ENCODE results near the gene MAD1L1. TPM values are rescaled to one million over a fixed set of nuclear protein-coding genes. Genes with fewer than 3 reads are reported as not detected.

The MAD1L1 gene
- polyA plus RNA-seq, 4 donors: 12.3 to 21.7 (median 18.1) TPM

DNA sequence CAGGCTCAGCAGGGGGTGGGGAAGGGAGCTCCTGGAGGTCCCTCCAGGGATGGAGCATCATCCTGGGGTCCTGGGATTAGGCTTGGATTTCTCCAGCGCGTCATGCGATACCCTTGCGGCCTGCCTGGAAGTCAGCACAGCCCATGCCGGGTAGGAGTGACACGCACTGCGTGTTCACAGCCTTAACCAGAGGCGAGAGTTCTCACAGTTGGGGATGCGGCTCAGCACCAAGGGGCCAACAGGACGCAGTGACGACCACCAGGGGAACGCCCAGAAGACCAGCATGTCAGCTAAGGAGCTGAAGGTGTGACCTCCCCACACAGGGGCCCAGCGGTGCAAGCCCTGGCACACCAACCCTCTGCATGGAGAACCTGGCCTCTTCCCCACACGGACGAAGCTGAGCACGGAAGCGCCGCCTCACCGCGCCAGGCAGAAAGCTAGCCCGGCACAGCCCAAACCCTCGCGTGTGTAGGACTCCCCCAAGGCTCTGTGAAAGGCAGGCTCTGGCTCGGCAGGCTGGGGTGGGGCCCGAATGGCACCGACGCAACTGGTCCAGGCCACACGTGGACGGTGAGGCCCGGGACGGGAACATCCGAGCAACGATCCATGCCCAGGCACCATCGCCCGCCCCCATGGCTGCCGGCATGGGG lies 364.1 kb downstream of the MAD1L1 start:
- Histone ChIP-seq H3K4me1 (ENCODE audit: control insufficient read depth in 3 of 3, insufficient read depth in 2 of 3, low read depth in 1 of 3, low read length in 2 of 3) (peaks cover 0 to 5% (median 0%) of the 10 kb centered on the region in 3 donors), H3K9me3 (ENCODE audit: control insufficient read depth in 2 of 2, insufficient read depth in 1 of 2, low read depth in 1 of 2, low read length in 1 of 2) (no peaks in the 10 kb centered on the region), H3K36me3 (ENCODE audit: control insufficient read depth in 3 of 3, insufficient read depth in 2 of 3, low read depth in 1 of 3, low read length in 3 of 3) (peaks cover 0 to 11% (median 0%) of the 10 kb centered on the region in 3 donors), H3K4me3 (ENCODE audit: low read depth in 1 of 3, low read length in 3 of 3) (no peak overlapping the region), H3K27ac (ENCODE audit: low read depth in 1 of 3, low read length in 2 of 3) (no peak overlapping the region), H3K27me3 (ENCODE audit: control insufficient read depth in 3 of 3, insufficient read depth in 3 of 3, low read length in 3 of 3) (no peaks in the 10 kb centered on the region)
- DNase-seq: no peak
- no peak for FAIRE-seq
- WGBS, 3 donors: 95 to 97% (median 96%) methylated on average over 29 to 36 of the region's 36 CpGs

DNA sequence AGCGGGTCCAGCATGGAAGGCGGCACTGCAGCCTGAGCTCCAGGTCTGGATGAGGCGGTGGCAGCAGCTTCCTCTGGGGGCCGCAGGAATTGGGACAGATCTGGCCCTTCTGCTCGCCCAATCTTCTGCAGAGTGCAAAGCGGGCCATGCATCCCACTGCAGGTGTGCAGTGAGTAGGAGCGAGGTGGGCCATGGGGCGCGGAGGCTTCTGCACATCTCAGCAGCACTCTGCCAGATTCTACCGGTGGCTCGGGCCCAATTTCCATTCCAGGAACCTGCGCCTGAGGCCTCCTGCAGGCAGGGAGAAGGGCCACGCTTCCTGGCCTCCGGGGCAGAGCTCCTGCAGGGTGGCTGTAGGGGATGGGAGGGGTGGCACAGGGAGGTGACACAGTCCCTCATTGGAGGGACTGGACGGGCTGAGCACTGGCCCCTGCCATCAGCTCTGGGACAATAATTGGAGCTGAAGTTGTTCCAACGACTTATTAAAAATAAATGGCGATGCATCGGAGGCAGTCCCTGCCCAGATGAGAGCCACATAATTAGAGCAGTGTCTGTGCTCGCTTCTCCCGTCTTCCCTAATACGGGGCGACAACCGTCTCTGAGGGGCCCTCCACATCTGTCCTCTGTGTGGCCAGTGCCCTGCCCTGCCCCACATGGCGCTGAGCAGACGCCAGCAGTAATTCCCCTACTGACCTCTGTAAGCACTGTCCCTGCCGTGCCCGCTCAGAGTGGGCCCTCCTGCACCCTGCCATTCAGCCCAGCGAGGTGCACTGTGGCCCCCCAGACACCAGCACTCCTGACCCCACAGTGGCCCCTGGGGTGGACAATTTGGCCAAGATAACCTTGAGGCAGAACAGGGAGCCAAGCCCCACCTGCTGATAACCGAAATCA lies 365.1 kb downstream of the MAD1L1 start:
- FAIRE-seq (no peak), DNase-seq (no peak)
- H3K27me3 ChIP-seq (ENCODE audit: control insufficient read depth in 3 of 3, insufficient read depth in 3 of 3, low read length in 3 of 3): no peaks in the 10 kb centered on the region
- WGBS, 3 donors: 94 to 96% (median 94%) methylated on average over 29 of the region's 29 CpGs
- peaks cover 0 to 5% (median 0%) of the 10 kb centered on the region in 3 donors for H3K4me1 ChIP-seq (ENCODE audit: control insufficient read depth in 3 of 3, insufficient read depth in 2 of 3, low read depth in 1 of 3, low read length in 2 of 3)
- H3K9me3 ChIP-seq (ENCODE audit: control insufficient read depth in 2 of 2, insufficient read depth in 1 of 2, low read depth in 1 of 2, low read length in 1 of 2): no peaks in the 10 kb centered on the region
- peaks cover 0 to 11% (median 0%) of the 10 kb centered on the region in 3 donors for H3K36me3 ChIP-seq (ENCODE audit: control insufficient read depth in 3 of 3, insufficient read depth in 2 of 3, low read depth in 1 of 3, low read length in 3 of 3)
- H3K27ac ChIP-seq (ENCODE audit: low read depth in 1 of 3, low read length in 2 of 3): no peak overlapping the region
- H3K4me3 ChIP-seq (ENCODE audit: low read depth in 1 of 3, low read length in 3 of 3): no peak overlapping the region

DNA sequence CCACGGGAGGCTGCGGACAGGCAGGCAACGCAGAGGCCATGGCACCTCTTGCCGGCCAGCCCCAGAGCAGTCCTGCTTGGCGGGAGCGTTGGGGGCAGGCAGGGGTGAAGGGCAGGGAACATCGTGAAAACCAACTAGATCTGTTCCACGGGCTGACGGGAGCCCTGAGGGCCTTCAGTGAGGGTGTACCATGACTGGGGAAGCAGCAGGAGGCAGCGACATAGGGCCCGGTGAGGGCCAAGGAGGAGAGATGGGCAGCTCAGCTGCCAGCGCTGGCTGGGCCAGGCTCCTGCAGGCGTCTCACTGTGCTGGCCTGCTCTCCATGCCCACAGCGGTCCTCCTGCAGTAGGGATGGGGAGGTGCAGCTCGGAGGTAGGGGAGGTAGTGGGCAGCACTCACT lies 366.1 kb downstream of the MAD1L1 start:
- FAIRE-seq (no peak), DNase-seq (no peak)
- no peaks in the 10 kb centered on the region for H3K4me1 ChIP-seq (ENCODE audit: control insufficient read depth in 3 of 3, insufficient read depth in 2 of 3, low read depth in 1 of 3, low read length in 2 of 3)
- 87 to 96% (median 90%) methylated on average over 14 to 15 of the region's 15 CpGs for WGBS, 3 donors
- no peak overlapping the region for H3K4me3 ChIP-seq (ENCODE audit: low read depth in 1 of 3, low read length in 3 of 3)
- no peak overlapping the region for H3K27ac ChIP-seq (ENCODE audit: low read depth in 1 of 3, low read length in 2 of 3)
- H3K27me3 ChIP-seq (ENCODE audit: control insufficient read depth in 3 of 3, insufficient read depth in 3 of 3, low read length in 3 of 3): no peaks in the 10 kb centered on the region
- peaks cover 0 to 4% (median 0%) of the 10 kb centered on the region in 3 donors for H3K36me3 ChIP-seq (ENCODE audit: control insufficient read depth in 3 of 3, insufficient read depth in 2 of 3, low read depth in 1 of 3, low read length in 3 of 3)
- no peaks in the 10 kb centered on the region for H3K9me3 ChIP-seq (ENCODE audit: control insufficient read depth in 2 of 2, insufficient read depth in 1 of 2, low read depth in 1 of 2, low read length in 1 of 2)

DNA sequence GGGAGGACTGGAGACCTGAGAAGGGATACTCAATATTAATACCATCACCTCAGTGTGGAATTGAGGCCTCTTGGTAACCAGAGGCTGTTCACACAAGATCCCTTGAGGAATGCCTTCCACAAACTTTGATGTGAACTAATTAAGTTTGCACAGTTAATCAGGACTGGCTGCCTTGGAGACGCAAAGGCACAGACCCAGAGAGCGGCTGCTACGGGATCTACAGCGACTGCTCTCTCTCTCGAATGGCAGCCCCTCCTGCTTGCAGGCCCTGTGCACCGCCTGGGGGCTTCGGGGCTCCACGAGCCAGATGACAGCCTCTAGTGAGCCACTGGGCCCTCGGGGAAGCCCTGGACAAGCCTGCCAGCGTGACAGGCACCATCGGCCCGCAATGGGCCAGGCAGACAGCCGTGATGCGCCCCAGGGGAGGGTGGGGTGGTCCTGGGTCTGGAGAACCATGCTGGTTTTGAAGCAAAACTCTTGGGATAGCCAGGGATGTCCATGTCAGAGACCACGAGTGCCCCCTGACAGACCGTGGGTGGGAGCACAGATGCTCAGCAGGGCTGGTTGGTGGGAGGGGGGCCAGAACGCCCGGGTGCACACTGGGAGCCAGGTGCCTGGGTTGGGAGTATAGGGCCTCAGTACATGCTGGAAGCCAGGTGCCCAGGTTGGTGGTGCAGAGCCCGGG lies 367.0 kb downstream of the MAD1L1 start:
- no peak overlapping the region for H3K27ac ChIP-seq (ENCODE audit: low read depth in 1 of 3, low read length in 2 of 3)
- 89 to 97% (median 95%) methylated on average over 19 of the region's 19 CpGs for WGBS, 3 donors
- no peak overlapping the region for H3K4me3 ChIP-seq (ENCODE audit: low read depth in 1 of 3, low read length in 3 of 3)
- no peaks in the 10 kb centered on the region for H3K9me3 ChIP-seq (ENCODE audit: control insufficient read depth in 2 of 2, insufficient read depth in 1 of 2, low read depth in 1 of 2, low read length in 1 of 2)
- no peaks in the 10 kb centered on the region for H3K4me1 ChIP-seq (ENCODE audit: control insufficient read depth in 3 of 3, insufficient read depth in 2 of 3, low read depth in 1 of 3, low read length in 2 of 3)
- peaks cover 0 to 4% (median 0%) of the 10 kb centered on the region in 3 donors for H3K36me3 ChIP-seq (ENCODE audit: control insufficient read depth in 3 of 3, insufficient read depth in 2 of 3, low read depth in 1 of 3, low read length in 3 of 3)
- no peak for DNase-seq
- H3K27me3 ChIP-seq (ENCODE audit: control insufficient read depth in 3 of 3, insufficient read depth in 3 of 3, low read length in 3 of 3): no peaks in the 10 kb centered on the region
- no peak for FAIRE-seq

DNA sequence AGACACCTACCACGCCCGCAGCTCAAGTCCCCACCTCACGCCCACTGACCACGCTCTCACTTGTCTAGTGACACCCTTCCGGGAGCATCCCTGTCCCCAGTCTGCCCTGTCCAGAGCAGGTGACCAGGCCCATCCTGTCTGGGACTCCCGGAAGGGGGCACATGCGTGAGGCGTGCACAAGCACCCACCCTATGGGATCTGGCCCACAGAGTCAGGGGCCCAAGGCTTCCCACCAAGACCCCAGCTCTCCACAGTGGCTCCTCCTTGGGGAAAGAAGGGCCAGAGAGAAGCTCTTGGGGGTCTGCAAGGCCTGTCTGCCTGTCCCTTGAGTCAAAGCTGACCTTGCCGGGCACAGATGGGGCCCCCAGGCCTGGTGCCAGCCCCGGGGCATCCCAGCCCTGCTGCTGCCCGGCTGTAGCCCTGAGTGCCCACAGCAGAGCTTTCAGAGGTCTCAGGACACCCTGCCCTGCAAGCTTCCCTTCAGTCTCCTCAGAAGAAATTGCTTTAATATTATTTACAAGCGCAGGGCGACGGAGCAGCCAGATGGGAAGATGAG lies 367.7 kb downstream of the MAD1L1 start:
- Histone ChIP-seq H3K4me1 (ENCODE audit: control insufficient read depth in 3 of 3, insufficient read depth in 2 of 3, low read depth in 1 of 3, low read length in 2 of 3) (no peaks in the 10 kb centered on the region), H3K9me3 (ENCODE audit: control insufficient read depth in 2 of 2, insufficient read depth in 1 of 2, low read depth in 1 of 2, low read length in 1 of 2) (no peaks in the 10 kb centered on the region), H3K27me3 (ENCODE audit: control insufficient read depth in 3 of 3, insufficient read depth in 3 of 3, low read length in 3 of 3) (no peaks in the 10 kb centered on the region), H3K4me3 (ENCODE audit: low read depth in 1 of 3, low read length in 3 of 3) (no peak overlapping the region), H3K36me3 (ENCODE audit: control insufficient read depth in 3 of 3, insufficient read depth in 2 of 3, low read depth in 1 of 3, low read length in 3 of 3) (peaks cover 0 to 4% (median 0%) of the 10 kb centered on the region in 3 donors), H3K27ac (ENCODE audit: low read depth in 1 of 3, low read length in 2 of 3) (no peak overlapping the region)
- WGBS, 3 donors: 91 to 95% (median 91%) methylated on average over 14 of the region's 14 CpGs
- FAIRE-seq (no peak), DNase-seq (no peak)

DNA sequence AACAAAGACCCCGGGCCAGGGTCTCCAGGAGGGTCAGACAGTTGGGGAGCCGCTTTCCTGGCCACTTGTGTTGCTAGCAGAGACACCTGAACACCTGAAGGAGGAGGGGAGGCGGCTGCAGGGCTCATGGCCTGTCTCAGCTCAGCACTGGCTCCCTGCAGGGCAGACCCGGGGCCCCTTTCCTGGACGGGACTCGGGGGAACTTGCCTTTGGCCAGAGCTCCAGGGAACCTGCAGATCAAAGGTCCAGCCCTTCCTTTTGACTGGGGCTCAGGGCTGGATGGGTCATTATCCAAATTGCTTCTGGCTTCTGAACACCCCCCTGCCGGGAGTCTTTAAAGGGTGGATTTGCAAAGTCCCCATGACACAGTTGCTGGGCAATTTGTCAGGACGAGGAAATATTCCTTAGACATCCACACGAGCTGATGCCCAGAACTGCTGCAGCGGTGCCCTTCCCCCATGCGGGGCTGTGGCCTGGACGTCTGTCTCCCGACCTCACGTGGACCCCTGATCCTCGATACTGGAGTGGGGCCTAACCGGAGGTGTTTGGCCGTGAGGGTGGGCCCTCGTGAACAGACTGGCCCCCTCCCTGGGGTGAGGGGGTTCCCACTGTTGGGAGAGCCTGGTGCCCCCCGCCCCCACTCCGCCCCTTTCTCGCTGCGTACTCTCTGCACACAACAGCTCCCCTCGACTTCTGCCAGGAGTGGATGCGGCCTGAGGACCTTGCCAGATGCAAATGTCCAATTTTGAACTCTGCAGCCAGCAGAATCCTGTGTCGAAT lies 368.4 kb downstream of the MAD1L1 start:
- H3K27ac ChIP-seq (ENCODE audit: low read depth in 1 of 3, low read length in 2 of 3): no peak overlapping the region
- DNase-seq: no peak
- no peak overlapping the region for H3K4me3 ChIP-seq (ENCODE audit: low read depth in 1 of 3, low read length in 3 of 3)
- 84 to 88% (median 85%) methylated on average over 24 to 25 of the region's 25 CpGs for WGBS, 3 donors
- no peak for FAIRE-seq
- H3K36me3 ChIP-seq (ENCODE audit: control insufficient read depth in 3 of 3, insufficient read depth in 2 of 3, low read depth in 1 of 3, low read length in 3 of 3): peaks cover 0 to 4% (median 0%) of the 10 kb centered on the region in 3 donors
- no peaks in the 10 kb centered on the region for H3K4me1 ChIP-seq (ENCODE audit: control insufficient read depth in 3 of 3, insufficient read depth in 2 of 3, low read depth in 1 of 3, low read length in 2 of 3)
- no peaks in the 10 kb centered on the region for H3K27me3 ChIP-seq (ENCODE audit: control insufficient read depth in 3 of 3, insufficient read depth in 3 of 3, low read length in 3 of 3)
- H3K9me3 ChIP-seq (ENCODE audit: control insufficient read depth in 2 of 2, insufficient read depth in 1 of 2, low read depth in 1 of 2, low read length in 1 of 2): no peaks in the 10 kb centered on the region

DNA sequence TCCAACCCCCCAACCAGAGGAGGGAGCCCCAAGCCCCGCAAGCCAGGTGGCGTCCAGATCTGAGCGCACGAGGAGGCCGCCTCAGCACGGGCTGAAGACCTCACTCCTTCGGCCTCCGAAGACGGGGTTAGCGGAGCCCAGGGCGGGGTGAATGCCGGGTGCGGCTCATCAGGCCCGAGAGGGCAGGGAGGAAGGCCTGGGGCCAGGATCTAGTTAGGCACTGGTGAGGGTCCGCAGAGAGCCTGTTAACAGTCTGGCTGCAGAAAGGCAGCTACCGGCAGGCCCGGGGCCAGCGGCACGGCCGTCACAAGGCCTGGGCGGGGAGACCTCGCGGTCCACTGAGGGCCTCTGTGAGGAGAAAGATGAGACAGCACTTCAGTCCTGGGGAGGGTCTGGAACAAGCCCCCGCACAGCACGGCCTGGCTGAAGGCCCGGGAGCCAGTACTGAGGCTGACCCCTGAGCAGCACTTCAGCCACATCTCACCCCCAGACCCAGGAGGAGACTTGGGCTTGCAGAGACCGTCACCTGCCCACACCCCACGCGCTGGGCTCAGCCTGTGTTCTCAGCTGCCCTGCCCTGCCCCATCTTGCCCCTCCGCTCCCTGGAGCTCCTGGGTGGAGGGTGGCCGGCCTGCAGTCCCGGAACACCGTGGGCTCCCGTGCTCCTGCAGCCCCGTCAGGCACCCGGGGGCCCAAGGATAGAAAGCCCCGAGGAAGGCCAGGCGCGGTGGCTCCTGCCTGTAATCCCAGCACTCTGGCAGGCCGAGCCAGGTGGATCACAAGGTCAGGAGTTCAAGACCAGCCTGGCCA lies 369.4 kb downstream of the MAD1L1 start:
- no peak for FAIRE-seq
- 89 to 93% (median 90%) methylated on average over 35 to 40 of the region's 40 CpGs for WGBS, 3 donors
- no peak overlapping the region for H3K27ac ChIP-seq (ENCODE audit: low read depth in 1 of 3, low read length in 2 of 3)
- no peaks in the 10 kb centered on the region for H3K27me3 ChIP-seq (ENCODE audit: control insufficient read depth in 3 of 3, insufficient read depth in 3 of 3, low read length in 3 of 3)
- no peak overlapping the region for H3K4me3 ChIP-seq (ENCODE audit: low read depth in 1 of 3, low read length in 3 of 3)
- no peak for DNase-seq
- no peaks in the 10 kb centered on the region for H3K4me1 ChIP-seq (ENCODE audit: control insufficient read depth in 3 of 3, insufficient read depth in 2 of 3, low read depth in 1 of 3, low read length in 2 of 3)
- peaks cover 0 to 4% (median 0%) of the 10 kb centered on the region in 3 donors for H3K36me3 ChIP-seq (ENCODE audit: control insufficient read depth in 3 of 3, insufficient read depth in 2 of 3, low read depth in 1 of 3, low read length in 3 of 3)
- H3K9me3 ChIP-seq (ENCODE audit: control insufficient read depth in 2 of 2, insufficient read depth in 1 of 2, low read depth in 1 of 2, low read length in 1 of 2): no peaks in the 10 kb centered on the region
